ENCODE measurements around the gene ALG8. TPM values are rescaled to one million over a fixed set of nuclear protein-coding genes. Genes with fewer than 3 reads are reported as not detected.

ALG8 gene
- total and polyA plus RNA-seq, 8 donors: 10.8 to 29.0 (median 17.8) TPM

- intact Hi-C loops (cut with DNase I): no loop called here
Measured at GRCh38 chr11:78066471-78066870, 73.0 kb downstream of the ALG8 start.

DNA sequence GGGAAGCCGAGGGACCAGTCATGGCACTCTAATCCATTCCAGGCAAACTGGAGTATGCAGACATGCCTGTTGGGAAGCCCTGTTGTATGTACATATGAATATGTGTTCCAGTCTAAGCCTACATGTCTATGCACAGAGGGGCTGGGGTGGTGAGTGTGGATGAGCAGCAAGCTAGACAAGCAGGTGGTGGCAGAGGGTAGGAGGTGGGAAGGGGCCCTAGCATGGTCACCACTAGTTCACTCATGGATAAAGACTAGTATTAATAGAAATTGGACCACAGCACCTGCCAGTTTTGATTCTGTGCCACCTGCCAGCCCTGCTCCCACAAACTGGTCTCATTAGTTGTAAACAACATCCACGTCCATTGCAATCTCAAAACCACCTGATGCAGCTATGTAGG, 74.2 kb downstream of the ALG8 start:
- Histone ChIP-seq H3K4me1 (peaks cover 5 to 14% (median 8%) of the 10 kb centered on the region in 3 donors), H3K27ac (no peak overlapping the region), H3K9me3 (no peaks in the 10 kb centered on the region), H3K4me3 (no peak overlapping the region), H3K36me3 (peaks cover 0 to 14% (median 0%) of the 10 kb centered on the region in 3 donors), H3K27me3 (no peaks in the 10 kb centered on the region)
- no peak for FAIRE-seq
- intact Hi-C loops (cut with DNase I): no loop called here
- DNase-seq: no peak
- TF ChIP-seq, protein P1, sequence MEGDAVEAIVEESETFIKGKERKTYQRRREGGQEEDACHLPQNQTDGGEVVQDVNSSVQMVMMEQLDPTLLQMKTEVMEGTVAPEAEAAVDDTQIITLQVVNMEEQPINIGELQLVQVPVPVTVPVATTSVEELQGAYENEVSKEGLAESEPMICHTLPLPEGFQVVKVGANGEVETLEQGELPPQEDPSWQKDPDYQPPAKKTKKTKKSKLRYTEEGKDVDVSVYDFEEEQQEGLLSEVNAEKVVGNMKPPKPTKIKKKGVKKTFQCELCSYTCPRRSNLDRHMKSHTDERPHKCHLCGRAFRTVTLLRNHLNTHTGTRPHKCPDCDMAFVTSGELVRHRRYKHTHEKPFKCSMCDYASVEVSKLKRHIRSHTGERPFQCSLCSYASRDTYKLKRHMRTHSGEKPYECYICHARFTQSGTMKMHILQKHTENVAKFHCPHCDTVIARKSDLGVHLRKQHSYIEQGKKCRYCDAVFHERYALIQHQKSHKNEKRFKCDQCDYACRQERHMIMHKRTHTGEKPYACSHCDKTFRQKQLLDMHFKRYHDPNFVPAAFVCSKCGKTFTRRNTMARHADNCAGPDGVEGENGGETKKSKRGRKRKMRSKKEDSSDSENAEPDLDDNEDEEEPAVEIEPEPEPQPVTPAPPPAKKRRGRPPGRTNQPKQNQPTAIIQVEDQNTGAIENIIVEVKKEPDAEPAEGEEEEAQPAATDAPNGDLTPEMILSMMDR (IDR thresholded peaks at IDR 0.05): no peak
- 79 to 85% methylated on average over 2 of the region's 2 CpGs for WGBS, 2 donors
- no peak for ATAC-seq

More at GRCh38 chr11:78066471-78066870, 73.0 kb downstream of the ALG8 start:
- Histone ChIP-seq H3K9me3 (no peaks in the 10 kb centered on the region), H3K4me1 (peaks cover 5 to 8% (median 6%) of the 10 kb centered on the region in 3 donors), H3K36me3 (peaks cover 0 to 21% (median 0%) of the 10 kb centered on the region in 3 donors), H3K4me3 (no peak overlapping the region), H3K27ac (no peak overlapping the region), H3K27me3 (no peaks in the 10 kb centered on the region)
- TF ChIP-seq, protein P1 (IDR thresholded peaks at IDR 0.05): no peak
- no peak for FAIRE-seq
- no peak for DNase-seq
- ATAC-seq: no peak
- WGBS, 2 donors: 86 to 89% methylated on average over 2 of the region's 2 CpGs

- Histone ChIP-seq H3K4me1 (peaks cover 5 to 14% (median 8%) of the 10 kb centered on the region in 3 donors), H3K27ac (no peak within 1 kb of the TSS), H3K27me3 (no peaks in the 10 kb centered on the region), H3K4me3 (no peak within 1 kb of the TSS), H3K36me3 (no peaks in the 10 kb centered on the region), H3K9me3 (no peaks in the 10 kb centered on the region)
- TF ChIP-seq, protein P1 (IDR thresholded peaks at IDR 0.05): no peak
- ATAC-seq (no peak), FAIRE-seq (no peak), DNase-seq (no peak)
- intact Hi-C loops (cut with DNase I): no loop called here
- 91 to 92% methylated on average over 14 of the region's 14 CpGs for WGBS, 2 donors
Measured at GRCh38 chr11:78063440-78064181, 75.8 kb downstream of the ALG8 start, which contains the start of gene THRSP. THRSP (plus strand) TSS chr11:78063861; CDS start chr11:78063882, 21 bp downstream.

DNA sequence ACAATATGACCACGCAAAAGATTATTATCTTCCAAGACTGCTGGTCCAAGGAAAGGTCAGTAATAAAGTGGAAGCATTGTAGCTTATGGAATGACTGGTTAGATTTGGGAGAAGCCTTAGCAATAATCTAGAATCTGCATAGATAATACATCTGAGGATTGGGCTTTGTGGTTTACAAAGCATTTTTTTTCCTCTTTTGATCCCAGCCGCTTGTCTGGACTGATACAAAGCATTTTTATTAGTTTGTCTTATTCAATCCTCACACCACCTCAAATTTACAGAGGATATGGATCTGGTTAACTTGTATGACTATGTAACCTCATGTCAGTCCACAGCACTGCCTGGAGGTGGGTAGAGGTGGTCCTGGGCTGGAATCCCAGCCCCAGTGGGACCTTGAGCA, 76.8 kb downstream of the ALG8 start:
- Histone ChIP-seq H3K27ac (no peak overlapping the region), H3K27me3 (no peaks in the 10 kb centered on the region), H3K4me3 (no peak overlapping the region), H3K36me3 (no peaks in the 10 kb centered on the region), H3K9me3 (no peaks in the 10 kb centered on the region), H3K4me1 (peaks cover 5 to 14% (median 8%) of the 10 kb centered on the region in 3 donors)
- intact Hi-C loops (cut with DNase I): no loop called here
- FAIRE-seq (no peak), DNase-seq (no peak), ATAC-seq (no peak)
- TF ChIP-seq, protein P1 (IDR thresholded peaks at IDR 0.05): no peak
- 75 to 79% methylated on average over 2 of the region's 2 CpGs for whole genome bisulfite sequencing, 2 donors

- FAIRE-seq (no peak), ATAC-seq (peak in 3 of 4 donors; percentile 17 to 34 (median 21)), DNase-seq (no peak)
- intact Hi-C loops (cut with DNase I): no loop called here
- 18 to 29% methylated on average over 3 to 4 of the region's 4 CpGs for WGBS, 2 donors
- no peaks in the 10 kb centered on the region for H3K9me3 ChIP-seq
- H3K4me3 ChIP-seq: no peak overlapping the region
- no peaks in the 10 kb centered on the region for H3K36me3 ChIP-seq
- H3K27me3 ChIP-seq: no peaks in the 10 kb centered on the region
- TF ChIP-seq, protein P1 (IDR thresholded peaks at IDR 0.05): no peak
- H3K4me1 ChIP-seq: peaks cover 5 to 14% (median 8%) of the 10 kb centered on the region in 3 donors
- H3K27ac ChIP-seq: peak overlapping the region in 3 of 4 donors; percentile 18 to 43 (median 36)
Measured at GRCh38 chr11:78061921-78062311, 77.5 kb downstream of the ALG8 start.
